Stomach smooth muscle (tissue), 2 donors: ENCODE data around the gene HMGCS2.
A peak's percentile ranks its signal among the peaks of the same experiment; 100 is the strongest.

ENCODE experiments used
- H3K27ac ChIP-seq: one replicate; pipeline ENCODE4 v1.7.0; 2013; ENCODE audit warnings: mild to moderate bottlenecking, low read length, inconsistent platforms
- H3K27me3 ChIP-seq, 2 donors: one replicate each; pipeline ENCODE4 v1.7.0; 2013; ENCODE audit warnings: low read length in 2 of 2; ENCODE audit not compliant: insufficient read depth in 2 of 2, control insufficient read depth in 1 of 2
- H3K36me3 ChIP-seq, 2 donors: one replicate each; pipeline ENCODE4 v1.7.0; 2013; ENCODE audit warnings: low read length in 2 of 2; ENCODE audit not compliant: control insufficient read depth in 2 of 2, insufficient read depth in 2 of 2
- H3K4me1 ChIP-seq: one replicate; pipeline ENCODE4 v1.7.0; 2013; ENCODE audit warnings: low read length; ENCODE audit not compliant: control insufficient read depth, insufficient read depth
- H3K4me3 ChIP-seq, 2 donors: one replicate each; pipeline ENCODE4 v1.7.0; 2013; ENCODE audit warnings: low read length in 2 of 2
- H3K9ac ChIP-seq, 2 donors: one replicate each; pipeline ENCODE4 v1.7.0; 2013; ENCODE audit warnings: low read length in 2 of 2, mild to moderate bottlenecking in 1 of 2
- H3K9me3 ChIP-seq, 2 donors: one replicate each; pipeline ENCODE4 v1.7.0; 2013; ENCODE audit warnings: low read length in 2 of 2; ENCODE audit not compliant: control insufficient read depth in 2 of 2
- donor health status: healthy.
- donor health status: Pancreatic carcinoma.

The HMGCS2 gene

DNA sequence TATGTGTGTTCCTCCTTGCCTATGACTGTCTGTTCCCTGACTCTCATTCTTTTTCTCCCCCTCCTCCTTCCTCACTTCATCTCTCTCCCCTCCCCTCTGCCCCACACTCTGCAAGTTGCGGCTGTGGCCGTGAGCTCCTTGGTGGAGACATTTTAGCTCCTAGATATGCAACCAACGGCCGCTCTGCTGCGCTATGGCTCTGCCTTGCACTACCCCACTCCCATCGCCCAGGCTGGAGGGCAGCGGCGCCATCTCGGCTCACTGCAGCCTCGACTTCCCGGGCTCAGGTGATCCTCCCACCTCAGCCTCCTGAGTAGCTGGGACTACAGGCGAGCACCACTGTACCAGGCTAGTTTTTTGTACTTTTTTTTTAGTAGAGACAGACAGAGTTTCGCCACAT lies 37.0 kb upstream of the HMGCS2 start:
- H3K27ac ChIP-seq: no peak overlapping the region

DNA sequence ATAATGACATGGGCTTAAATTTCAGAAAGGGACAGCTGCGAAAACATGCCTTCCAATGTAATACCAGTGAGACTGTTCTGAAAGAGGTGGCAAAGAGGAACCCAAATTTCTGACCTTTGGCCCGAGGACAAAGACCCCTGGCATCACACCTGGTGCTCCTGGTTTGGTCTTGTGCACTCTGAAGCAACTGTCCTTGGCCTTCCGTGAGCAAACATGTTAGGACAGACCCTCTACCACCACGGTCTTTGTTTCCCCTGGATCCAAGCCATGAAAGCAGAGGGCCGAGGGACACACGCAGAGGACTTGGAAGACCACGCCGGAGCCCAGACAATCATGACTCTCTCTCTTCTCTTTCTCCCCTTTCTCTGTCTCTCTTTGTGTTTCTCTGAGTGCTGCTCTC lies 36.5 kb upstream of the HMGCS2 start:
- Histone ChIP-seq H3K4me1 (no peaks in the 10 kb centered on the region), H3K27ac (no peak overlapping the region), H3K4me3 (no peak overlapping the region), H3K9me3 (no peaks in the 10 kb centered on the region), H3K9ac (no peak overlapping the region), H3K27me3 (no peaks in the 10 kb centered on the region), H3K36me3 (no peaks in the 10 kb centered on the region)

More for the DNA sequence above, 37.0 kb upstream of the HMGCS2 start:
- no peaks in the 10 kb centered on the region for H3K27me3 ChIP-seq
- no peak overlapping the region for H3K4me3 ChIP-seq
- H3K9me3 ChIP-seq: no peaks in the 10 kb centered on the region
- H3K36me3 ChIP-seq: no peaks in the 10 kb centered on the region
- H3K4me1 ChIP-seq: no peaks in the 10 kb centered on the region
- H3K9ac ChIP-seq: no peak overlapping the region

DNA sequence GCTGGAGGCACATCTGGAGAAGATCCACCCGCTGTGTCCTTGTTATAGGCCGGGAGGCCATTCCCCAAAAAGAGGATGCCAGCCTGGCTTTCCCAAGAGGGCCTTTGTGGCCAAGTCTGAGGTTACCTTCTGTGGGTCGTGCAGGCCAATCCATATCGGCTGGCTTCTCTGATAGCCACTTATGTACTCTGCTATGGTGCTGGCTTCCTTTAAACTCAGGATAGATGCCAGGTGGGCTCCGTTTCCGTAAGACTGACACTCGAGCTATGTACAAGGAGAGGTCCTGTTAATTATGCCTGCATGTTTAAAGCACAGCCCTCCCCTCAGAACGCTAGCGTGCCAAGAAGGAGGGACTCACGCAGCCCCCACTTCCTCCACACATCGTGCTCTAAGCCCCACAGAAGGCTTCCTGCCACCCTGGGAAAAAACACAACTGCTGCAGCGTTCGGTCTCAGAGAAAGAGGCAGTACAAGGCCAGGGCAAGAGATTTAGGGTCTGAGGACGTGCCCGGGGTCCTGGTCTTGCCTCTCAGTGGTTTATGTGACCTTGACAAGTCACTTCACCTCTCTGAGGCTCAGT lies 31.0 kb upstream of the HMGCS2 start:
- no peak overlapping the region for H3K9ac ChIP-seq
- H3K27ac ChIP-seq: no peak overlapping the region
- H3K36me3 ChIP-seq: no peaks in the 10 kb centered on the region
- no peaks in the 10 kb centered on the region for H3K27me3 ChIP-seq
- H3K9me3 ChIP-seq: no peaks in the 10 kb centered on the region
- H3K4me3 ChIP-seq: no peak overlapping the region
- peaks cover 17% of the 10 kb centered on the region for H3K4me1 ChIP-seq

DNA sequence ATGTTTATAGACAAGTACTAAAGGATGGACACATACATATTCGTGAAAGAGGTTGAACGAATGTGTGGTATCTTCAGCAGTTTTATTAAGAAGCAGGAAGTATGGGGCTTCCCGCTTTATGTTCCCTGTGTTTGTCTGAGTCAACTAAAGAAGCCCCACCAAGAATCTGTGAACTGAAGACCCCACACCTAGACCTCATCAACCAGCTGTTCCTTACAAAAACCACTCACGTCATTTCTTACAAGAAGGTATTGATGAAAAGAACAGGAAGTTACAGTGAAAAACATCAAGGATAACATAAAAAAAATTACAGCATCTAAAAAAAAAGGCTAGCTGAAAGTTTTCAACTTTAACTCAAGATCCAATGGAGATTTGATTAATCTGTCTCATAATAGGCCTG lies 30.3 kb upstream of the HMGCS2 start:
- Histone ChIP-seq H3K27me3 (no peaks in the 10 kb centered on the region), H3K4me1 (peaks cover 22% of the 10 kb centered on the region)

DNA sequence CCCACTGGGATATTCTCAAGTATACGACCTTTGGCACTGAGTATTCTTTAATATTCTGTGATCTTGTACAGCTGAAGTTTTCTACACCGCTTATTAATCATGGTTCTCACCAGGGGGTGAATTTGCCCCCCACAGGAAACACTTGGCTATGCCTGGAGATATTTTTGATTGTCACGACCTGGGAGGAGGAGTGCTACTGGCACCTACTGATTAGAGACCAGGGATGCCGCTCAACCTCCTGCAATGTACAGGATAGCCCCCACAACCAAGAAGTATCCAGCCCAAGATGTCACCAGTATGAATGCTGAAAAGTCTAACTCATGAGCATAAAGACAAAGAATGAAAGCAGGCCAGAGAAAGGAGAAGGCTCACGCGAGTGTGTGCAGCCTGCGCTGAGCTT lies 28.9 kb upstream of the HMGCS2 start:
- no peak overlapping the region for H3K4me3 ChIP-seq
- H3K27ac ChIP-seq: no peak overlapping the region
- H3K27me3 ChIP-seq: no peaks in the 10 kb centered on the region
- no peaks in the 10 kb centered on the region for H3K36me3 ChIP-seq
- H3K9ac ChIP-seq: no peak overlapping the region
- H3K9me3 ChIP-seq: no peaks in the 10 kb centered on the region
- peaks cover 29% of the 10 kb centered on the region for H3K4me1 ChIP-seq

More for the DNA sequence above, 30.3 kb upstream of the HMGCS2 start:
- no peak overlapping the region for H3K27ac ChIP-seq
- no peak overlapping the region for H3K9ac ChIP-seq
- no peak overlapping the region for H3K4me3 ChIP-seq
- H3K9me3 ChIP-seq: no peaks in the 10 kb centered on the region
- no peaks in the 10 kb centered on the region for H3K36me3 ChIP-seq

DNA sequence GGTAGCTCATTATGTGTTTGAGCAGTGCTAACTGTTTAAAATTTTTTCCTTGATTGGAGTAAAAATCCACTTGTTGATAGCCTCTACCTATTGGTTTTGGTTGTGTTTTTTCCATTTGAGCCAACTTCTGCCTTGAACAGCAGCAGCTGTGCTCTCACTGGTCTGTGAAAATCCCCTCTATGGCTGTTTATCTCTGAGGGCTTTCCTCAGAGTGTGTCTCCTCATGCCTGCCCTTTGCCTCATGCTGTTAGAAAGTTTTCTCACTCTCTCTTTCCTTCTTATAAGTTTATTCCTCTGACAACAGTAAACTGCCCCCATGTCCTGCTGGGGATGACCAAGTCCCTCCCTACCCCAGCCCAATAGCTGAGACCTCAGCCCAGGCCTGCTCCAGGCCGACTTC lies 28.5 kb upstream of the HMGCS2 start:
- Histone ChIP-seq H3K27me3 (no peaks in the 10 kb centered on the region), H3K9me3 (no peaks in the 10 kb centered on the region), H3K4me1 (peaks cover 29% of the 10 kb centered on the region), H3K9ac (no peak overlapping the region), H3K4me3 (no peak overlapping the region), H3K27ac (no peak overlapping the region), H3K36me3 (no peaks in the 10 kb centered on the region)

DNA sequence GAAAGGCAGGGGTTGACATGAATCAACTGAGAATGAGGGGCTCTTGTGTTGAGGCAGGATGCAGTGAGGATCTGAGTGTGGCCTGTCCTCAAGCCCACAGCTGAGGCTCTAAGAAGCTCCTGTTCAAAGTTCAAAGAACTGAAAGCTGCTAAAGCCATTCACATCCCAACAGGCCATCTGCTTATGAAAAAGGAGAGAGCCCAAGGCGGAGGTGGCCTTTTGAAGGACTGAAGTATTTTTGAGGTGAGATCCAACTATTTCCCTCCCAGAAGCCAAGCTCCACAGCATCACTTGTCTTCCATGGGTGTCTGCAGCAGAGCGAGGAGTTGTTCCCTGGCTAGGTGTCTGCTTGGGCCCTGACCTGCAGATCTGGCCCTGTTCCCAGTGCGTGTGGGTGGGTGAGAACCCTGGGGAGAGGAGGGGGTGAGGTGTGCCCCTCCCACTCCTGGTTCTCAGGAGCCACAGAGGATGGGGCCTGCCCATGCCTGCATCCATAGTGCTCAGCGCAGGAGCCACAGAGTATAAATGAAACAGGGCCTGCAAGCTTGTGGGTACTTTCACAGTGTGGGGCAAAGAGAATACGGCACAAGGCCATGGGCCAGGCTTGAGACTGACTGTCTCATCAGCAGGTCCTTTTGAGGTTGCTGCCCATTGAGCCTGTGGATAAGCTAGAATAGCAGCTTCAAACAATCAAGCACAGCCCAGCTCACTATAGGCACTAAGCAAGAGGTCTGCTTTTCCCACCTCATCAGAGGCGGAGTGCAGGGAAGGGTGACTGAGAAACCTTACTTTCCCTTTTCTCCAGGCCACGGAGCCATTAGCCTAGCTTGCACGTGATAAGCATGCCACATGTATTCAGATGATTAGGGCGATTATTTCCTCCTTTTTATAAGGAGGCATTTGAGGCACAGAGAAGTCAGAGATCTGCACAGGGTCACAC lies 26.8 kb upstream of the HMGCS2 start:
- no peak overlapping the region for H3K9ac ChIP-seq
- H3K27me3 ChIP-seq: no peaks in the 10 kb centered on the region
- H3K27ac ChIP-seq: peak overlapping the region; percentile 58
- H3K9me3 ChIP-seq: no peaks in the 10 kb centered on the region
- no peaks in the 10 kb centered on the region for H3K36me3 ChIP-seq
- H3K4me1 ChIP-seq: peaks cover 30% of the 10 kb centered on the region
- peak overlapping the region in 1 of 2 donors; percentile 29 for H3K4me3 ChIP-seq

DNA sequence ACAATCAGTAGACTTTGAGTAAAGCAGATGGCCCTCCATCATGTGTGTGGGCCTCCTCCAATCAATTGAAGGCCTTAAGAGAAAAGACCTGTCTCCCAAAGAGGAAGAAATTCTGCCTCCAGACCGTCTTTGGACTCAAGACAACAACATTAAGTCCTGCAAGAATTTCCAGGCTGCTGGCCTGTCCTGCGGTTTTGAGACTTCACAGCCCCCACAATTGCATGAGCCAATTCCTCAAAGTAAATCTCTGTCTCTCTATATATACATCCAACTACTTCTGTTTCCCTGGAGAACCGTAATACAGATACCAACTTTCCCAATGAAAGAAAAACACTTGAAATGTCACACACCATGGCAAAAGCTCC lies 26.2 kb upstream of the HMGCS2 start:
- Histone ChIP-seq H3K9me3 (no peaks in the 10 kb centered on the region), H3K4me3 (no peak overlapping the region), H3K36me3 (no peaks in the 10 kb centered on the region), H3K9ac (no peak overlapping the region), H3K4me1 (peaks cover 32% of the 10 kb centered on the region), H3K27me3 (no peaks in the 10 kb centered on the region), H3K27ac (peak overlapping the region; percentile 58)

DNA sequence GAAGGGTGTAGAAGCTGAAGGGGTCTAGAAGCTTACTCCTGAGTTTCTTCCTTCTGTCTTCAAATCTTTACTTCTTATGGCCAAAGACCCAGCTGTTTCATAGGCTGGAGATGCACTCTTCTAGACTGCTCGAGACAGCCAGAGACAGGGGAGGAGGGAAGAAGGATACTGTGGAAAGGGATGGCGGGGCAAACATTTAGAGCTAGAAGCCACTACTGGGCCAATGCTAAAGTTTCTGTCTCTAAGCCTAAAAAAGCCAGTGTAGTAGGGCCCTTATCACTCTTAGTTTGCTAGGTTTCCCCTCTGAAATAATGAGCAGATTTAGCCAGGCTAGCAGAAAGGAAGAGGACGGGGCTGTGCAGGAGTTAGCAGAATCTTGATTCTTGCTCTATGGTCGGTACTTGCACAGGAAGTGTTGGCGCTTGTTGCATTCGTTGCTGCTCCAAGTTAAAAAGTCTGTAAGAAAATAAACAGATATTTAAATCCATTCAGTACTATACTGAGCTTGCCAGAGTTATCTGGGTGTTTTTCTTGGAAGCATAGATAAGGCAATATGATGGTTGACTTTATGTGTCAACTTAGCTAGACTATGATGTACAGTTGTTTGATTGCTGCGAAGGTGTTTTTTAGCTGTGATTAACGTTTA lies 25.6 kb upstream of the HMGCS2 start:
- Histone ChIP-seq H3K36me3 (no peaks in the 10 kb centered on the region), H3K4me1 (peaks cover 32% of the 10 kb centered on the region)

DNA sequence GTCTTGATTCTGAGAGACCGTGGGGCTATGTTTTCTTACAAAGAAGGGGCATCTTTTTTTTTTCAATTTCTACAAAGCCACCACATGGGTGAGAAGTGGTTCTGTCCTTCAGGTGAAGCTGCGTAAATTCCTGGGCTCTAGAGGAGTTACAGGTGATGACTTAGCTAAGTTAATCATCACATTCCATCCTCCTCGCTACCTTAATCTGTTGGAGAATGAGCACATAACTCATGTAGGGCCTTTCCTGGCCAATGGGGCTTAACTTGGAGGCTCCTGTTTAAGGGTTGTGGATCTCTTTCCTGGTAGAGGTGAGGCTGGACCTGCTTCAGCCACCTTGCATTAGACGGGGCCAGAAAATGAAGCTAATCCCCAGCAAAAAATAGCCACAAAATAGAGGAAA lies 22.7 kb upstream of the HMGCS2 start:
- no peaks in the 10 kb centered on the region for H3K36me3 ChIP-seq
- no peaks in the 10 kb centered on the region for H3K9me3 ChIP-seq
- no peaks in the 10 kb centered on the region for H3K27me3 ChIP-seq
- H3K4me3 ChIP-seq: no peak overlapping the region
- H3K9ac ChIP-seq: no peak overlapping the region
- H3K27ac ChIP-seq: no peak overlapping the region
- H3K4me1 ChIP-seq: peaks cover 28% of the 10 kb centered on the region

More for the DNA sequence above, 25.6 kb upstream of the HMGCS2 start:
- Histone ChIP-seq H3K27ac (peak overlapping the region; percentile 3), H3K9me3 (no peaks in the 10 kb centered on the region), H3K4me3 (peak overlapping the region in 1 of 2 donors; percentile 8), H3K27me3 (no peaks in the 10 kb centered on the region), H3K9ac (no peak overlapping the region)
